ENCODE data around the gene KCTD16. TPM values are rescaled to one million over a fixed set of nuclear protein-coding genes. Genes with fewer than 3 reads are reported as not detected.

Gene KCTD16
- total RNA-seq, 4 donors from 2014 or later, result not detected

DNA sequence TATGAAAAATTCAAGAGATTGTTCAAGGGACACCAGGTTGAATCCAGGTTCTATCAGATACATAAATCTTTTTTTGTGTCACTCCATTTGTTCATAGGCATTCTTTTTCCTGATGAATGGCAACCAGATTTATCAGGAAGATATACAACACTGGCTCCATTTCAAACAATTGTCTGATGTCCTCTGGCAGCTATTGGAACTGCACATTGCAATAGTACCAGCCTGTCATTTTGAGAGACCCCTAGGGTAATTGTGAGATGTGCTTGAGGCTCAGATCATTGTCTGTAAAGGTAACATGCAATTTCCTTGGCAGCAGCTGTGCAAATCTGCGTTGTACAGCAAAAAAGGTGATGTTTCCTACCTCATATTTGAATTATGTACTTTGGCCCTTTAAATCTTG, 25.9 kb downstream of the KCTD16 start:
- 57 to 60% methylated on average over 1 of the region's 1 CpG for WGBS, 2 donors
- DNase-seq, result no peak
- H3K27me3 ChIP-seq, result peaks cover 0 to 51% (median 0%) of the 10 kb centered on the region in 4 donors
- H3K36me3 ChIP-seq, result no peaks in the 10 kb centered on the region
- no peaks in the 10 kb centered on the region for H3K9me3 ChIP-seq
- no peak overlapping the region for H3K27ac ChIP-seq
- peaks cover 0 to 21% (median 0%) of the 10 kb centered on the region in 3 donors for H3K4me1 ChIP-seq
- H3K4me3 ChIP-seq, result no peak overlapping the region
- TF ChIP-seq POLR2A (IDR thresholded peaks at IDR 0.05) (no peak), CTCF (IDR thresholded peaks at IDR 0.05) (no peak)
- intact Hi-C loops (cut with DNase I), result no loop called here

DNA sequence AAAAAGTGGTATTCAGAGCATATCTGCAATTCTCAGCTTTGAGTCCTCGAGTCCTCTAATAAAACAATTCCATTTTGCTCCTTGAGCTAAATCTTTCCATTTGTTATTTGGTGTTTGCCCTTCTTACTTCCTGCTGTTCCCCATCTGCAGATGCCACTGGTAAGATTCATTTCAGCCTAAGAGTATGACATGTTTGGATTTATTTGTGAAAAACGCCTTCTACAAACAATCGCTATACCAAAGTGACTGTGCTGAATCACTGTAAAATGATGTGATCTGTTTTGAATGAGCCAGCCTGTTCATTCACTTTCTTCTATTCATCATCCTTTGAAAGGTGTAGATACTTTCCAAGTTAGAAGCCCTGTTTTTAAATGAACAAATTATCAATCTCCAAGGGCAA, 27.7 kb downstream of the KCTD16 start:
- no peak overlapping the region for H3K4me3 ChIP-seq
- DNase-seq, result no peak
- H3K27me3 ChIP-seq, result peaks cover 0 to 48% (median 0%) of the 10 kb centered on the region in 4 donors
- H3K9me3 ChIP-seq, result no peaks in the 10 kb centered on the region
- WGBS, 2 donors, result 24 to 25% methylated on average over 3 of the region's 3 CpGs
- no peak overlapping the region for H3K27ac ChIP-seq
- no peaks in the 10 kb centered on the region for H3K36me3 ChIP-seq
- intact Hi-C loops (cut with DNase I), result no loop called here
- H3K4me1 ChIP-seq, result peaks cover 0 to 28% (median 0%) of the 10 kb centered on the region in 3 donors
- no peak for TF ChIP-seq CTCF (IDR thresholded peaks at IDR 0.05)
- TF ChIP-seq POLR2A (IDR thresholded peaks at IDR 0.05), result no peak

DNA sequence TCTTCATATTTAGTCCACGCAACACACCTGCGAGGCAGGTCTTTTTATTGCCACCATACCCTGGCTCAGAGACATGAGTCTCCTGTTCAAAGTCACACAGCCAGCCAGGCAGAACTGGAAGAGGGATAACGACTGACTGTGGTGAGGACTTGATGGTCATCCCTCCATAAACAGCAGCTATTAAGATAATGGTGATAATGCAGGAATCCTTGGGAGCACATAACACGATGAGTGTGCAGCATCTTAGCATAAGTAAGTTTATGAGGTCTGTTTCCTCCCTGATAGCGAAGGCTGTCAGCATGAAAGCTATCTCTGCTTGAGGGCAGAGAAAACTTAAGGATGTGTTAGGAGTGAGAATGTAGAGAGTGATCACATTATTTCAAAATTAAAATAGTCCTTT, 30.9 kb downstream of the KCTD16 start:
- Histone ChIP-seq H3K4me1 (peaks cover 4 to 36% (median 5%) of the 10 kb centered on the region in 3 donors), H3K27ac (no peak overlapping the region), H3K36me3 (no peaks in the 10 kb centered on the region), H3K9me3 (no peaks in the 10 kb centered on the region), H3K27me3 (peaks cover 0 to 56% (median 5%) of the 10 kb centered on the region in 4 donors), H3K4me3 (no peak overlapping the region)
- 59 to 61% methylated on average over 5 of the region's 5 CpGs for WGBS, 2 donors
- intact Hi-C loops (cut with DNase I), result no loop called here
- TF ChIP-seq CTCF (IDR thresholded peaks at IDR 0.05) (no peak), POLR2A (IDR thresholded peaks at IDR 0.05) (no peak)
- no peak for DNase-seq

DNA sequence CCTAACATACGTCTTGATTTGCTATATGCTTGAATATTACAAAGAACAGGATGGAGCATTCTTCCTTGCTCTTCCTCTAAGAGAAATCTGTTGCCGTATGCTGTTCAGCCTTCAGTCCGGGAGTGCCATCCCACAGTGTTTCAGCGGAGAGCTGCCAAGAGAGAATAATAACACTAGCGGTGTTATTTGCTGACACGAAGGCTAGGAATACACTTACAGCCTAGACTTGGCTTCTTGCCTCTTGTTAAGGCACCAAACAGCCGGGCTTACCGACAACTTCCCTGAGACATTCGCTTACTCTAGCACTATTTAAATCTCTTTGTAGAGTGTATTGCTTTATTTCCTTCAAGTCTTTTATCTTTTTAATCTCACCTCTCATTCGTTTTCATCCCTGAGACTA, 31.4 kb downstream of the KCTD16 start:
- 24 to 27% methylated on average over 10 of the region's 10 CpGs for WGBS, 2 donors
- Histone ChIP-seq H3K4me1 (peaks cover 4 to 36% (median 5%) of the 10 kb centered on the region in 3 donors), H3K9me3 (no peaks in the 10 kb centered on the region), H3K36me3 (no peaks in the 10 kb centered on the region), H3K4me3 (no peak overlapping the region), H3K27me3 (peaks cover 0 to 58% (median 5%) of the 10 kb centered on the region in 4 donors), H3K27ac (no peak overlapping the region)
- intact Hi-C loops (cut with DNase I), result no loop called here
- DNase-seq, result no peak
- no peak for TF ChIP-seq CTCF (IDR thresholded peaks at IDR 0.05)
- no peak for TF ChIP-seq POLR2A (IDR thresholded peaks at IDR 0.05)

DNA sequence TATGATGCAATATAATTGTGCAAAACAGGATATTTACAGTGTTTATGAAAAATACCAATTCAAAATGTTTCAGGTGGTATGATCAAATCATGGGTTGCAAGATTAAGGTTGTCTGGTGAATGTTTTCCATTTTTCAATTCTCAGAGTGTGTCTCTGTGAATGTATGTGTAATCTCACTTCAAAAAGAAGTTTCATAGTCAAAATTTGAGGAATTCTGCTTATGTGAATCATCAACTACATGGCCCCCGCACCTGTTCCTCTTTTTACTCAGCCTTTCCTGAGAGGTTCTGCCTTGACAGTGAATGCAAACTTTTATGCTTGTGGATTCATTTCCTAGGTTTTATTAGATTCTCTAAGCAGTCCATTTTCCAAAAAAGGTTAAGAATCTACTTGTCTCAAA, 32.1 kb downstream of the KCTD16 start:
- Histone ChIP-seq H3K27me3 (peaks cover 0 to 64% (median 5%) of the 10 kb centered on the region in 4 donors), H3K36me3 (no peaks in the 10 kb centered on the region), H3K9me3 (no peaks in the 10 kb centered on the region), H3K27ac (no peak overlapping the region), H3K4me3 (no peak overlapping the region), H3K4me1 (peaks cover 4 to 36% (median 5%) of the 10 kb centered on the region in 3 donors)
- no peak for DNase-seq
- no peak for TF ChIP-seq POLR2A (IDR thresholded peaks at IDR 0.05)
- TF ChIP-seq CTCF (IDR thresholded peaks at IDR 0.05), result no peak
- WGBS, 2 donors, result 76 to 87% methylated on average over 1 of the region's 1 CpG
- intact Hi-C loops (cut with DNase I), result no loop called here
